Left ventricle myocardium inferior (tissue), 1 donor: Measurements from ENCODE around the gene CCR7. TPM values are rescaled to one million over a fixed set of nuclear protein-coding genes. Genes with fewer than 3 reads are reported as not detected.

Experiments
- DNase-seq: peaks from one replicate; pipeline ENCODE4 v3.0.0-alpha.2; 2020
- H3K27ac ChIP-seq: fragments of 200-600 bp; replicated peaks from 2 replicates; pipeline ENCODE4 v1.8.0; 2021
- H3K27me3 ChIP-seq: fragments of 200-600 bp; 2 replicates; pipeline ENCODE4 v1.8.0; 2021; ENCODE audit warnings: low read depth
- H3K36me3 ChIP-seq: fragments of 200-600 bp; 2 replicates; pipeline ENCODE4 v1.8.0; 2021
- H3K4me1 ChIP-seq: fragments of 200-600 bp; 2 replicates; pipeline ENCODE4 v1.8.0; 2021
- H3K4me3 ChIP-seq: fragments of 200-600 bp; 2 replicates; pipeline ENCODE4 v1.8.0; 2021; ENCODE audit warnings: mild to moderate bottlenecking, moderate library complexity
- H3K9me3 ChIP-seq: fragments of 200-600 bp; replicated peaks from 2 replicates; pipeline ENCODE4 v1.8.0; 2021
- intact Hi-C: fragments of 100-400 bp; cut with micrococcal nuclease; formaldehyde crosslinking; loops from one replicate; pipeline ENCODE4 v1.11.0; 2022
- total RNA-seq: library from RNA; stranded (reverse); fragmentation: NEBNext Ultra II Directional; extraction: Animal tissue kit (Norgen Biotek cat#: 25700); gene quantifications from one replicate; pipeline ENCODE4 v1.2.1, GENCODE V29; 2021
- TF ChIP-seq, protein P1 (sequence below): fragments of 200-600 bp; IDR thresholded peaks from 2 replicates; pipeline ENCODE4 v1.8.0; 2021; ENCODE audit warnings: antibody characterized with exemption, mild to moderate bottlenecking, borderline replicate concordance
- donor health status: DM: no; HTN: yes; CAD: no; lungs with severe emphysema.

The CCR7 gene
- total RNA-seq, 1 donor from 2014 or later, result not detected

DNA sequence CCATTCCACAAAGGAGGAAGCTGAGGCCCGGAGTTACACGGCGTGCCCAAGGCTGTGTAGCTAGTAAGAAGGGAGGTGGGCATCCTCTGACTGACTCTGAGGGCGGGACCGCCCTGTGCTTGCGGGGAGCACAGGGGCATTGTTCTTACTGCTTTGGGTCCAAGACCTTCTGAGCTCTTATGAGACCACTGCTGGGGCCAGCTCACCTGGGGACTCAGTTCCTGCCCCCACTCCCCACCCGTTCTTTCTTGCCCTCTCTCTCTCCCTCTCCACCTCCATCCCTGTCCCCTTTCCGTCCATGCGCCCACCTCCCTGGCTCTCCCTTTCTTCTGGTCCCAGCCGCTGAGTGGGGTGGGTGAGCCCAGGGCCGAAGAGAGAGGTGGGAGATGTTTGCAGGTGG, 19.6 kb downstream of the CCR7 start:
- DNase-seq, result no peak
- Histone ChIP-seq H3K4me3 (no peak overlapping the region), H3K27ac (no peak overlapping the region), H3K9me3 (no peaks in the 10 kb centered on the region), H3K27me3 (no peaks in the 10 kb centered on the region), H3K4me1 (peaks cover 58% of the 10 kb centered on the region), H3K36me3 (no peaks in the 10 kb centered on the region)
- intact Hi-C loops, result no loop called here
- TF ChIP-seq, protein P1, sequence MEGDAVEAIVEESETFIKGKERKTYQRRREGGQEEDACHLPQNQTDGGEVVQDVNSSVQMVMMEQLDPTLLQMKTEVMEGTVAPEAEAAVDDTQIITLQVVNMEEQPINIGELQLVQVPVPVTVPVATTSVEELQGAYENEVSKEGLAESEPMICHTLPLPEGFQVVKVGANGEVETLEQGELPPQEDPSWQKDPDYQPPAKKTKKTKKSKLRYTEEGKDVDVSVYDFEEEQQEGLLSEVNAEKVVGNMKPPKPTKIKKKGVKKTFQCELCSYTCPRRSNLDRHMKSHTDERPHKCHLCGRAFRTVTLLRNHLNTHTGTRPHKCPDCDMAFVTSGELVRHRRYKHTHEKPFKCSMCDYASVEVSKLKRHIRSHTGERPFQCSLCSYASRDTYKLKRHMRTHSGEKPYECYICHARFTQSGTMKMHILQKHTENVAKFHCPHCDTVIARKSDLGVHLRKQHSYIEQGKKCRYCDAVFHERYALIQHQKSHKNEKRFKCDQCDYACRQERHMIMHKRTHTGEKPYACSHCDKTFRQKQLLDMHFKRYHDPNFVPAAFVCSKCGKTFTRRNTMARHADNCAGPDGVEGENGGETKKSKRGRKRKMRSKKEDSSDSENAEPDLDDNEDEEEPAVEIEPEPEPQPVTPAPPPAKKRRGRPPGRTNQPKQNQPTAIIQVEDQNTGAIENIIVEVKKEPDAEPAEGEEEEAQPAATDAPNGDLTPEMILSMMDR, result no peak

DNA sequence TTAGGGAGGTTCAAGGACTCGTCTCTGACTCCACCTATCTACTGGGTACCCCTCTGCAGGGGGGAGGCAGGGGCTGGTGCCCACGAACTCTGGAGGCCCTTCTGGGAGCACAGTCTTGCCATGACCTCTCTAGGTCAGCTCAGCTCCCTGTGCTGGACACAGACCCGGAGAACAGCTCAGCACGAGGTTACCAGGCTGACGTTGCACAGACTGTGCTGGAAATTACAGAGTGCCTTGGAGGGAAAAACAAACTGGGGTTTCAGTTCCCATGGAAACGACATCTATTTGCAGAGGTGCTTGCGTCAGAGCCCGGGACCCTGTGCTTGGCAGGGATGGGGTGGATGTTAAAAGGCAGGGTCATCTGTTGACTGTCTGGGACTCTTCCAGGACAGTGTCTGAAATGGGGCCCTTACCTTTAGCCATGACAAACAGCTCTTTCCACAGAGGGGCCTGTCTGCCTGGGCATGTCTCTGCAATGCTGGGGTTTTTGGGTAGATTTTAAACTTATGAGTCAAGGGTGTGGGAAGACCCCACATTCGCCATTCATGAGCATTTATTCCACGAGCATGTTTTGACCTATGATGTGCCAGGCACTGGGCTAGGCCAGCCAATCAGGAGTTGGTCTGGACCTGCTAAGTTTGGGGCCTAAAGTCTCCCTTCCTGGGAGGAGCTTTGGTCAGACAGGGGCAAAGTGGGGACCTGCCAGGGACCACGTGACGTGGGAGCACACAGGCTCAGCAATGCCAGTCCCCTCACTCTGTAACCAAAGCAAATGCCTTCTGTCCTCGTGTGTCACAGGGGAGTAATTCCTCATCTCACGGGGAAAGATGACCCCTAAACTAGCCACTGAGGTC, 22.5 kb downstream of the CCR7 start:
- Histone ChIP-seq H3K4me3 (no peak overlapping the region), H3K4me1 (peaks cover 65% of the 10 kb centered on the region), H3K27ac (peak overlapping the region; percentile 94), H3K36me3 (no peaks in the 10 kb centered on the region), H3K9me3 (no peaks in the 10 kb centered on the region), H3K27me3 (no peaks in the 10 kb centered on the region)
- peak; percentile 83 for DNase-seq
- intact Hi-C loops, result no loop called here
- TF ChIP-seq, protein P1, result no peak

DNA sequence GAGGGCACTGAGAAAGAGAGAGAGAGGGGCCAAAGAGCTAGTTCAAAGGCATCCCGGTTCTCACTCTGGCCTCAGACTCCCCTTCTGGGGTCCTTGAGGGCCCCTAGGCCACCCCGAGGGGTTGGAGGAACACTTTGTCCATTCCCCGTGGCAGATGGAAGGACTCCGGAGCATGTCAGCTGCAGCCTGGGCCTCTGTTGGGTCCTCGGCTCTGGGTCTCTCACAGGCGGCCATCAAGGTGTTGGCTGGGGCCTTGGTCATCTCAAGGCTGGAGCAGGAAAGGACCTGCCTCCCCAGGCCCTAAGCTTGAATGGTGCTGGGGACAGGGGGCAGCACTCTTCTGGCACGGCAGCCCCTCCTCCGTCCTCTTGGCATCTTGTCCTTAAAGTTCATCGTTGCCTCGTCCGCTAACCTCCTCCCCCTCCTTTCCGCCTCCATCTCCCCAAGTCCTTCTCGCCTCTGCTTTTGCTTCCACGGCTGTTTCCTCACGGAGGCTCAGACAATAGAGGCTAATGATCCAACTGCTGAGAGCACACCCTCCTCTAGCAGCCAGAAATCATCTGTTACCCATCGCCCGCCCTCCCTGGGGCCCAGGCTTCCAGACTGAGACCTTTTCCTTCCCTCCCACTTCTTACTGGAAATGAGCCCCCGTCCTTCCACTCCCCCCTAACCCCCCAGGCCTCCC, 23.3 kb downstream of the CCR7 start:
- TF ChIP-seq, protein P1, result no peak
- intact Hi-C loops, result no loop called here
- Histone ChIP-seq H3K36me3 (no peaks in the 10 kb centered on the region), H3K4me3 (no peak overlapping the region), H3K9me3 (no peaks in the 10 kb centered on the region), H3K27me3 (no peaks in the 10 kb centered on the region), H3K4me1 (peaks cover 72% of the 10 kb centered on the region), H3K27ac (peak overlapping the region; percentile 94)
- peak; percentile 80 for DNase-seq

DNA sequence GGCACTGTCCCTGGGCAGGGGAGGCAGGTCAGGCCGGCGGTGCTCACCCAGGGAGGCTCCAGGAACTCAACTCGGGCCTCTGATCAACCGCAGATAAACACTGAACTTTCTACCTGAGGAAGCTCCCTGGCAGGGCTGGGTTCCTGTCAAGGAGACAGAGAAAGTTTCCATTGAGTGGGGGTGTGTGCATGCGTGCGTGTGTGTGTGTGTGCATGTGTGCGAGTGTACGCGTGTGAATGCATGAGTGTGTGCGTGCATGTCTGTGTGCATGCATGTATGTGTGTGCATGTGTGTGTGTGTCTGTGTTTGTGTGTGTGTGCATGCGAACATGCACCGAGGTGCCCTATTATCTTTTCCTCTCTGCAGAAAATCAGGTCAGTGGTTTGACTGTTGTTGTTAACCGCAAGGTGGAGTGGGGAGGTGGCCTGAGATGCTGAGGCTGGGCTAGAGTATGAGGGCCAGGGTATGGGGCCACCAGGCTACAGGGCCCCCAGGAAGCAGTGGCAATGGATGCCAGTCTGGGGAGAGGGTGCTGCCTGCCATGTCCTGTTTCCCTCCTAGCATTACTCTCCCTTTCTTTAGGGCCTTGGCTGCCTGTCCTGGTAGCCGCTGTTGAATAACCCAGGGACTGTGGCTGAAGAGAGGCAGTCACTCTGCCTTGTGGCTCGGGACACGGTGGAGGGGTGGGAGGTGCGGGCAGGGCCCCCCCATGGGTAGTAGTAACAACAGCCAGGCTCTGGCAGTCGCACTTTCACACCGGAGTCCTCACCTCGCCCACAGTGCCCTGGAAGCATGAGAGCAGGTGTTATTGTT, 24.0 kb downstream of the CCR7 start:
- TF ChIP-seq, protein P1, result no peak
- H3K9me3 ChIP-seq, result no peaks in the 10 kb centered on the region
- H3K27me3 ChIP-seq, result no peaks in the 10 kb centered on the region
- no peaks in the 10 kb centered on the region for H3K36me3 ChIP-seq
- intact Hi-C loops, result no loop called here
- H3K4me1 ChIP-seq, result peaks cover 80% of the 10 kb centered on the region
- no peak for DNase-seq
- no peak overlapping the region for H3K4me3 ChIP-seq
- H3K27ac ChIP-seq, result peak overlapping the region; percentile 94

DNA sequence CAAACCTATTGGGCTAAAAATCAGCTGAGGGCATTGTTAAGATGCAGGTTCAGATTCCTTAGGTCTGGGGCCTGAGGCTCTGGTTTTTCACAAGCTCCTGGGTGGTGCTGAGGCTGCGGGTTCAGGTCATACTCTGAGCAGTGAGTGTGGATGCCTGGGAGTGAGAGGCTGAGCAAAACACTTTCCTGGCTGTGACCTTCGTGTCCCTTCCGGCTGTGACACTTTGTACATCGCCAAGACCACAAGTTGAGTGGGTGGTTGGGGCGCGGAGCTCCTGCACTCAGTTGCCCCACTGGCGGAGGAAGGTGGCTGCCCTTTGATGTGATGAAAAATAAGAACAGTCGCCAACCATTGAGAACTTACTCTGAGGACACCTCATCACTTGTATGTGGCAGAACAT, 24.8 kb downstream of the CCR7 start:
- Histone ChIP-seq H3K27me3 (no peaks in the 10 kb centered on the region), H3K9me3 (no peaks in the 10 kb centered on the region), H3K36me3 (no peaks in the 10 kb centered on the region), H3K4me3 (no peak overlapping the region), H3K27ac (peak overlapping the region; percentile 94), H3K4me1 (peaks cover 88% of the 10 kb centered on the region)
- intact Hi-C loops, result no loop called here
- no peak for DNase-seq
- TF ChIP-seq, protein P1, result no peak
